K562 (cell line): ENCODE results near the gene ASB6. TPM values are rescaled to one million over a fixed set of nuclear protein-coding genes. Genes with fewer than 3 reads are reported as not detected.

Experiments
- ATAC-seq: fragments of 200-7000 bp; cut with Tn5 transposase; 3 replicates; pipeline ENCODE4 v1.9.1; 2020; ENCODE audit warnings: moderate library complexity
- BruUV-seq: library from RNA; stranded (reverse); fragments of 400-500 nt; replicated peaks from 2 replicates; lab custom pipeline; 2021; lab: Mats Ljungman, UMichigan
- CTCF ChIA-PET: fragments of 300-600 bp; formaldehyde crosslinking; extraction: SDS; loops from one replicate; lab custom pipeline; 2021; ENCODE audit warnings: low intra/inter-chr PET ratio; lab: Yijun Ruan, JAX
- POLR2A ChIA-PET: fragments of 300-600, 350-650 bp; sonication (Branson Sonifier 250); formaldehyde crosslinking; extraction: SDS; loops from one replicate; lab custom pipeline; 2021; ENCODE audit warnings: antibody characterized with exemption, inconsistent platforms; lab: Yijun Ruan, JAX
- DNase-seq, 4 experiments: peaks; one replicate each; pipeline versions ENCODE4 v3.0.0 to v3.0.0-alpha.2; 2011 to 2018; ENCODE audit warnings: low spot score in 3 of 4, mixed read lengths in 3 of 4; ENCODE audit errors: extremely low read depth in 1 of 4
- FAIRE-seq: peaks from 2 replicates; lab custom pipeline; 2011; peaks lifted over from hg19 to GRCh38; lab: Jason Lieb, UNC
- H2AFZ ChIP-seq: 2 replicates; pipeline ENCODE4 v1.6.0; 2011; ENCODE audit warnings: low read depth, low read length, control low read depth, inconsistent platforms
- H3K27ac ChIP-seq: fragments of 200-600 bp; 3 replicates; pipeline ENCODE4 v1.8.0; 2011; ENCODE audit warnings: low read depth, mild to moderate bottlenecking, control low read depth, inconsistent platforms, low read length, moderate library complexity, mixed read lengths; ENCODE audit errors: extremely low read depth
- H3K27me3 ChIP-seq, 2 experiments: fragments of 300-600 bp in 1 of 2; 2 replicates in 1 of 2; 3 replicates in 1 of 2; pipeline versions ENCODE4 v1.6.0 to v1.8.0; 2011; ENCODE audit warnings: inconsistent platforms in 2 of 2, low read length in 2 of 2, mild to moderate bottlenecking in 1 of 2, mixed read lengths in 1 of 2, moderate library complexity in 1 of 2; ENCODE audit not compliant: control insufficient read depth in 2 of 2, insufficient read depth in 2 of 2
- H3K36me3 ChIP-seq: fragments of 300-600 bp; 3 replicates; pipeline ENCODE4 v1.8.0; 2011; ENCODE audit warnings: mild to moderate bottlenecking, low read length, inconsistent platforms; ENCODE audit not compliant: control insufficient read depth, insufficient read depth
- H3K4me1 ChIP-seq, 2 experiments: fragments of 200-600 bp in 1 of 2; replicated peaks in 1 of 2; 2 replicates in 1 of 2; 3 replicates in 1 of 2; pipeline versions ENCODE4 v1.5.1 to v1.8.0; 2011; ENCODE audit warnings: inconsistent platforms in 2 of 2, low read length in 2 of 2, mild to moderate bottlenecking in 1 of 2, mixed read lengths in 1 of 2, moderate library complexity in 1 of 2; ENCODE audit not compliant: control insufficient read depth in 2 of 2, insufficient read depth in 2 of 2
- H3K4me2 ChIP-seq: 2 replicates; pipeline ENCODE4 v1.6.1; 2011; ENCODE audit warnings: low read length, control low read depth, inconsistent platforms, mixed read lengths; ENCODE audit not compliant: insufficient read depth
- H3K4me3 ChIP-seq: fragments of 200-600 bp; sonication (generic), shearing (Covaris generic); 2 replicates; pipeline ENCODE4 v1.5.1; 2016; ENCODE audit warnings: control low read depth, inconsistent platforms
- H3K79me2 ChIP-seq: fragments of 200-600 bp; 3 replicates; pipeline ENCODE4 v1.8.0; 2011; ENCODE audit warnings: low read length, inconsistent platforms; ENCODE audit not compliant: control insufficient read depth, insufficient read depth
- H3K9ac ChIP-seq, 2 experiments: 2 replicates each; pipeline versions ENCODE4 v1.6.0 to v1.6.1; 2011; ENCODE audit warnings: low read depth in 2 of 2, low read length in 2 of 2, control low read depth in 1 of 2, inconsistent platforms in 1 of 2, mild to moderate bottlenecking in 1 of 2, mixed read lengths in 1 of 2; ENCODE audit not compliant: insufficient read depth in 1 of 2
- H3K9me1 ChIP-seq: one replicate; pipeline ENCODE4 v1.6.0; 2011; ENCODE audit warnings: inconsistent platforms, mild to moderate bottlenecking, low read length, moderate library complexity; ENCODE audit not compliant: control insufficient read depth, insufficient read depth
- H3K9me3 ChIP-seq: replicated peaks from 2 replicates; pipeline ENCODE4 v1.5.1; 2011; ENCODE audit warnings: low read depth, low read length, inconsistent platforms; ENCODE audit not compliant: control insufficient read depth, insufficient read depth
- H4K20me1 ChIP-seq: replicated peaks from 2 replicates; pipeline ENCODE4 v1.6.1; 2011; ENCODE audit warnings: low read length, inconsistent platforms, mixed read lengths; ENCODE audit not compliant: control insufficient read depth, insufficient read depth
- LCOR ChIP-seq: sonication (generic); formaldehyde crosslinking; IDR thresholded peaks from 2 replicates; pipeline ENCODE4 v1.8.0; 2022; ENCODE audit warnings: mild to moderate bottlenecking, missing genetic modification reagents
- MEIS2 ChIP-seq: fragments of 450-650 bp; IDR thresholded peaks from 2 replicates; pipeline ENCODE4 v1.6.1; 2014; ENCODE audit warnings: mild to moderate bottlenecking; ENCODE audit not compliant: partially characterized antibody
- RFX7 ChIP-seq: fragments of 250-450 bp; sonication (Bioruptor Pico); IDR thresholded peaks from 2 replicates; pipeline ENCODE4 v1.5.1; 2021; ENCODE audit warnings: mild to moderate bottlenecking
- TBP ChIP-seq: optimal IDR thresholded peaks from 2 replicates; pipeline ENCODE3; 2011; ENCODE audit warnings: low read depth, low read length, improper control_type of control experiment
- WGBS: fragments of 100-300 bp; shearing (Covaris generic); methylation state at CpG from one replicate; pipeline ENCODE4 v1.1.6; 2016; ENCODE audit warnings: low coverage, mixed read lengths; ENCODE audit not compliant: insufficient coverage; ENCODE audit errors: missing lambda C conversion rate; 5-methylcytosine and 5-hydroxymethylcytosine counted together
- in situ Hi-C: fragments of 300-500 bp; cut with MboI; formaldehyde crosslinking; loops from 4 replicates; pipeline ENCODE4 v1.15.0; 2018; ENCODE audit warnings: inconsistent platforms, mixed read lengths
- intact Hi-C: fragments of 100-400 bp; cut with micrococcal nuclease; formaldehyde crosslinking; loops from 2 replicates; pipeline ENCODE4 v1.14.2; 2022
- polyA plus RNA-seq, 8 experiments: library from polyadenylated mRNA; depleted of rRNA in 4 of 8; stranded (reverse) in 5 of 8; unstranded in 3 of 8; fragments of >200 nt; fragmentation: Nextera tagmentation in 2 of 8; fragmentation: Illumina TruSeq in 1 of 8; extraction: Ambion mirVana in 2 of 8; extraction: Trizol in 1 of 8; gene quantifications; 2 replicates each; pipeline versions ENCODE4 v1.2.1 to v1.2.3, GENCODE V29; 2011 to 2014; ENCODE audit warnings: inconsistent platforms in 1 of 8, missing spikeins in 1 of 8
- total RNA-seq, 7 experiments: library from RNA; depleted of rRNA in 6 of 7; stranded (reverse); fragments of >200 nt in 6 of 7; fragmentation: Illumina TruSeq in 2 of 7; extraction: Trizol in 2 of 7; gene quantifications; 2 replicates each; pipeline versions ENCODE4 v1.2.1 to v1.2.3, GENCODE V29; 2011 to 2021; ENCODE audit warnings: low replicate concordance in 1 of 7
- TF ChIP-seq, protein P1 (sequence below), 2 experiments: IDR thresholded peaks; 2 replicates each; pipeline ENCODE4 v1.6.1; 2011; ENCODE audit warnings: borderline replicate concordance in 1 of 2, control low read depth in 1 of 2, low read depth in 1 of 2, low read length in 1 of 2, mild to moderate bottlenecking in 1 of 2, mixed read lengths in 1 of 2, moderate library complexity in 1 of 2; ENCODE audit not compliant: insufficient read depth in 1 of 2, insufficient read length in 1 of 2, poor library complexity in 1 of 2, severe bottlenecking in 1 of 2; ENCODE audit errors: extremely low read depth in 1 of 2
- TF ChIP-seq, protein P2 (sequence below), 2 experiments: fragments of 450-650 bp in 1 of 2; sonication (generic) in 1 of 2; formaldehyde crosslinking in 1 of 2; IDR thresholded peaks in 1 of 2; conservative IDR thresholded peaks in 1 of 2; 2 replicates each; pipeline versions ENCODE4 v1.6.1 to v1.8.1; 2016 to 2023; ENCODE audit warnings: mild to moderate bottlenecking in 2 of 2, moderate library complexity in 2 of 2, inconsistent platforms in 1 of 2, missing genetic modification reagents in 1 of 2
- TF ChIP-seq, protein P3 (sequence below): fragments of 450-650 bp; IDR thresholded peaks from 2 replicates; pipeline ENCODE4 v1.6.1; 2016; ENCODE audit warnings: mild to moderate bottlenecking
- TF ChIP-seq, protein P4 (sequence below): fragments of 450-650 bp; IDR thresholded peaks from 2 replicates; pipeline ENCODE4 v1.6.1; 2016; ENCODE audit warnings: antibody characterized with exemption

ASB6 gene
- total and polyA plus RNA-seq, 9 of the 15 experiments (the other 6 are each of a cell fraction or from before 2014, with no cell fraction given): 0.92 to 17.8 (median 11.3) TPM

DNA sequence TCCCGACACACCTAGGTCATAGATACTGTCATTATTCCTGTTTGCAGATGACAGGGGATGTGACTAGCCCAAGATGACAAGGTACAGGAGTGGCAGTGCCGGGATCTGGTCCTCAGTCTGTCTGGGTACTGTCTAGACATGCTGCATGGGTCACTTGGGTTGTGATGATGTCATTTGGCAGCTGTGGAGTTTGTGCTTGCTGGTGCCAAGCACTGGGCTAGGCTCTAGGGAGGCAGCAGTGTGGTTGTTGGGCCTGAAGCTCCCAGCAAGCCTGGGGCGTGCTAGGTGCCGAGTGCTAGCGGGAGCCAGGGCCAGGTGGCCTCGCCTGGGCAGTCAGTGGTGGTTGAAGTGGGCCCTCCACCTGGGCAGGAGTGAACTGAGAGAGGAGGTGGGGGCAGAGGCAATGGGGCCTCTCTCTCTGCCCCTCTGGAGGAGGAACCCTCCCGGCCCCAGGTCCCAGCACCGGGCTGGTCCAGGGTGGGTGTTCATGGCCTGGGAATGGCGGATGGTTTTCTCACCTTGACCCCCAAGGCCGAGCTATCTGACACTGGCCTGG, 8.8 kb upstream of the ASB6 start:
- in situ Hi-C loops: loop anchor here (25.0 kb wide), 1 partner anchor 687 kb away; no protein-coding TSS in a partner anchor

More for the DNA sequence above, 8.8 kb upstream of the ASB6 start:
- FAIRE-seq: no peak
- BruUV-seq: no TSS peak
- Histone ChIP-seq H3K79me2 (no peaks in the 10 kb centered on the region), H3K9me1 (no peaks in the 10 kb centered on the region), H3K27me3 (peaks cover 13 to 32% of the 10 kb centered on the region in 2 experiments; a peak in 4 of 5 replicates), H2AFZ (no peak overlapping the region), H3K9me3 (no peaks in the 10 kb centered on the region), H4K20me1 (no peaks in the 10 kb centered on the region)
- CTCF ChIA-PET: no interaction called here
- TF ChIP-seq, protein P1, sequence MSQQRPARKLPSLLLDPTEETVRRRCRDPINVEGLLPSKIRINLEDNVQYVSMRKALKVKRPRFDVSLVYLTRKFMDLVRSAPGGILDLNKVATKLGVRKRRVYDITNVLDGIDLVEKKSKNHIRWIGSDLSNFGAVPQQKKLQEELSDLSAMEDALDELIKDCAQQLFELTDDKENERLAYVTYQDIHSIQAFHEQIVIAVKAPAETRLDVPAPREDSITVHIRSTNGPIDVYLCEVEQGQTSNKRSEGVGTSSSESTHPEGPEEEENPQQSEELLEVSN (IDR thresholded peaks at IDR 0.05; ENCODE audit: borderline replicate concordance in 1 of 2, extremely low read depth in 1 of 2, insufficient read depth in 1 of 2, insufficient read length in 1 of 2, low read depth in 1 of 2, low read length in 1 of 2, poor library complexity in 1 of 2, severe bottlenecking in 1 of 2): no peak
- TF ChIP-seq TBP (no peak), RFX7 (CRISPR knock-in tag) (no peak), MEIS2 (no peak), LCOR (CRISPR knock-in tag) (no peak)
- TF ChIP-seq, protein P2, sequence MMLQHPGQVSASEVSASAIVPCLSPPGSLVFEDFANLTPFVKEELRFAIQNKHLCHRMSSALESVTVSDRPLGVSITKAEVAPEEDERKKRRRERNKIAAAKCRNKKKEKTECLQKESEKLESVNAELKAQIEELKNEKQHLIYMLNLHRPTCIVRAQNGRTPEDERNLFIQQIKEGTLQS (IDR thresholded peaks at IDR 0.05): peak; percentile 21; the same call in 1 of the 2 replicates
- TF ChIP-seq, protein P2 (CRISPR knock-in tag; conservative IDR thresholded peaks at IDR 0.05): no peak
- TF ChIP-seq, protein P3, sequence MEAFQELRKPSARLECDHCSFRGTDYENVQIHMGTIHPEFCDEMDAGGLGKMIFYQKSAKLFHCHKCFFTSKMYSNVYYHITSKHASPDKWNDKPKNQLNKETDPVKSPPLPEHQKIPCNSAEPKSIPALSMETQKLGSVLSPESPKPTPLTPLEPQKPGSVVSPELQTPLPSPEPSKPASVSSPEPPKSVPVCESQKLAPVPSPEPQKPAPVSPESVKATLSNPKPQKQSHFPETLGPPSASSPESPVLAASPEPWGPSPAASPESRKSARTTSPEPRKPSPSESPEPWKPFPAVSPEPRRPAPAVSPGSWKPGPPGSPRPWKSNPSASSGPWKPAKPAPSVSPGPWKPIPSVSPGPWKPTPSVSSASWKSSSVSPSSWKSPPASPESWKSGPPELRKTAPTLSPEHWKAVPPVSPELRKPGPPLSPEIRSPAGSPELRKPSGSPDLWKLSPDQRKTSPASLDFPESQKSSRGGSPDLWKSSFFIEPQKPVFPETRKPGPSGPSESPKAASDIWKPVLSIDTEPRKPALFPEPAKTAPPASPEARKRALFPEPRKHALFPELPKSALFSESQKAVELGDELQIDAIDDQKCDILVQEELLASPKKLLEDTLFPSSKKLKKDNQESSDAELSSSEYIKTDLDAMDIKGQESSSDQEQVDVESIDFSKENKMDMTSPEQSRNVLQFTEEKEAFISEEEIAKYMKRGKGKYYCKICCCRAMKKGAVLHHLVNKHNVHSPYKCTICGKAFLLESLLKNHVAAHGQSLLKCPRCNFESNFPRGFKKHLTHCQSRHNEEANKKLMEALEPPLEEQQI: no peak
- TF ChIP-seq, protein P4, sequence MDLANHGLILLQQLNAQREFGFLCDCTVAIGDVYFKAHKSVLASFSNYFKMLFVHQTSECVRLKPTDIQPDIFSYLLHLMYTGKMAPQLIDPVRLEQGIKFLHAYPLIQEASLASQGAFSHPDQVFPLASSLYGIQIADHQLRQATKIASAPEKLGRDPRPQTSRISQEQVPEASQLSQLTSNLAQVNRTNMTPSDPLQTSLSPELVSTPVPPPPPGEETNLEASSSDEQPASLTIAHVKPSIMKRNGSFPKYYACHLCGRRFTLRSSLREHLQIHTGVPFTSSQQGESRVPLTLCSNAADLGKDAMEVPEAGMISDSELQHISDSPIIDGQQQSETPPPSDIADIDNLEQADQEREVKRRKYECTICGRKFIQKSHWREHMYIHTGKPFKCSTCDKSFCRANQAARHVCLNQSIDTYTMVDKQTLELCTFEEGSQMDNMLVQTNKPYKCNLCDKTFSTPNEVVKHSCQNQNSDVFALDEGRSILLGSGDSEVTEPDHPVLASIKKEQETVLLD: no peak
- TF ChIP-seq, all 486 proteins: peak for 1
- ATAC-seq (no peak), DNase-seq (no peak)
- POLR2A ChIA-PET: interaction anchor here (0.6 kb wide), 1 partner anchor 514 kb away, joined by 3 read pairs; no protein-coding TSS in a partner anchor
- H3K4me1 ChIP-seq: peaks cover 0 to 27% of the 10 kb centered on the region in 2 experiments; a peak in 3 of 5 replicates
- intact Hi-C loops: no loop called here
- H3K4me2 ChIP-seq: no peak overlapping the region
- no peak overlapping the region for H3K27ac ChIP-seq
- H3K4me3 ChIP-seq: no peak overlapping the region
- 15% methylated on average over 10 of the region's 10 CpGs for WGBS
- H3K9ac ChIP-seq: no peak overlapping the region
- no peaks in the 10 kb centered on the region for H3K36me3 ChIP-seq
